Adrenal gland (tissue), 5 donors: ENCODE measurements around the gene CCDC15.

ENCODE experiments used
- POLR2A ChIP-seq, 2 donors: fragments of 450-650 bp; IDR thresholded peaks; one replicate each; pipeline ENCODE4 v1.6.1; 2017; ENCODE audit warnings: antibody characterized with exemption in 2 of 2, mild to moderate bottlenecking in 2 of 2, moderate library complexity in 1 of 2
- TF ChIP-seq, protein P1 (sequence below), 6 experiments: fragments of 450-650 bp in 4 of 6; fragments of 200-600 bp in 2 of 6; sonication (generic) in 1 of 6; IDR thresholded peaks; 1 replicate in 5 of 6; 2 replicates in 1 of 6; pipeline versions ENCODE4 v1.5.1 to v1.8.0; 2016 to 2021; ENCODE audit warnings: antibody characterized with exemption in 6 of 6, mild to moderate bottlenecking in 2 of 6, moderate library complexity in 1 of 6
- donor health status: DM: no; HTN: no; CAD: no.

DNA sequence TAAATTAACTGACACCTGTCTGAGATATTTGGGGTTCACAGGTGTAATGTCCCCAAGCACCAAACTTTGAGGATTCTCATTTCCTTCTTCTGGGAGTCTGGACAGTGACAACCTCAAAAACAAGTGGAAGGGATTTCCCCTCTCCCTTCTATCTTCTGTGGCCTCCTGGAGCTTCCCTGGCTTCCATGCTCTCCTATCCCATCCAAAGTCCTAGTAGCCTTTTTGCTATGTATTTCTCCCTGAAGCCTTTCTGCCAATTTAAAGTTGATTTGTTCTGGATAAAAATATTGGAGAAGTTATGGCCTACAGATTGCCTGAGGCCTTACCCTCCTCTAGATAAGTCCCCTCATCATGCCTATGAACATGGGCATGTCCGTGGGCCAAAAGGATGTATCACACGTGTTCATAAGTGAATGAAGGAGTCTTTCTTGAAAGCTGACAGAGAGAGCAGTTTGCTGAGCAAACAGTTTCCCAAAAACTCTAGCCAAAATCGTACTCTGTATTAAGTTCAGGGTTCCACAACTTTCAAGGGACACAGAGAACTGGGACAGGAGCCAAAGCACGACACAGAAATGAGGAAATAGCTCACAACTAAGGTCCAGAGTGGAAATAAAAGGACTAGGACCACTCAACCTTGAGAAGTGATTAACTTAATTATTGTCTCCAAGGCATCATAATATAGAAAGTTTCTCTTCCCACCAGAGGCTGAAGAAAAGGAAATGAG is 24.9 kb upstream of the CCDC15 start:
- TF ChIP-seq, protein P1, sequence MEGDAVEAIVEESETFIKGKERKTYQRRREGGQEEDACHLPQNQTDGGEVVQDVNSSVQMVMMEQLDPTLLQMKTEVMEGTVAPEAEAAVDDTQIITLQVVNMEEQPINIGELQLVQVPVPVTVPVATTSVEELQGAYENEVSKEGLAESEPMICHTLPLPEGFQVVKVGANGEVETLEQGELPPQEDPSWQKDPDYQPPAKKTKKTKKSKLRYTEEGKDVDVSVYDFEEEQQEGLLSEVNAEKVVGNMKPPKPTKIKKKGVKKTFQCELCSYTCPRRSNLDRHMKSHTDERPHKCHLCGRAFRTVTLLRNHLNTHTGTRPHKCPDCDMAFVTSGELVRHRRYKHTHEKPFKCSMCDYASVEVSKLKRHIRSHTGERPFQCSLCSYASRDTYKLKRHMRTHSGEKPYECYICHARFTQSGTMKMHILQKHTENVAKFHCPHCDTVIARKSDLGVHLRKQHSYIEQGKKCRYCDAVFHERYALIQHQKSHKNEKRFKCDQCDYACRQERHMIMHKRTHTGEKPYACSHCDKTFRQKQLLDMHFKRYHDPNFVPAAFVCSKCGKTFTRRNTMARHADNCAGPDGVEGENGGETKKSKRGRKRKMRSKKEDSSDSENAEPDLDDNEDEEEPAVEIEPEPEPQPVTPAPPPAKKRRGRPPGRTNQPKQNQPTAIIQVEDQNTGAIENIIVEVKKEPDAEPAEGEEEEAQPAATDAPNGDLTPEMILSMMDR (IDR thresholded peaks at IDR 0.05) = no peak
- TF ChIP-seq POLR2A (IDR thresholded peaks at IDR 0.05) = no peak
